LNCaP clone FGC (cell line): ENCODE data around the gene LSM12.
A peak's percentile ranks its signal among the peaks of the same experiment; 100 is the strongest.

ENCODE experiments used
- DNase-seq: peaks from one replicate; pipeline ENCODE4 v3.0.0-alpha.2; 2011; ENCODE audit warnings: low read depth
- H3K4me3 ChIP-seq: 2 replicates; pipeline ENCODE4 v1.5.1; 2011; ENCODE audit warnings: mild to moderate bottlenecking, low read depth, low read length, control low read depth
- CTCF ChIP-seq: IDR thresholded peaks from 2 replicates; pipeline ENCODE4 v1.5.1; 2012; ENCODE audit warnings: mild to moderate bottlenecking; ENCODE audit not compliant: control insufficient read depth, insufficient read depth; ENCODE audit errors: extremely low read depth

Gene LSM12

DNA sequence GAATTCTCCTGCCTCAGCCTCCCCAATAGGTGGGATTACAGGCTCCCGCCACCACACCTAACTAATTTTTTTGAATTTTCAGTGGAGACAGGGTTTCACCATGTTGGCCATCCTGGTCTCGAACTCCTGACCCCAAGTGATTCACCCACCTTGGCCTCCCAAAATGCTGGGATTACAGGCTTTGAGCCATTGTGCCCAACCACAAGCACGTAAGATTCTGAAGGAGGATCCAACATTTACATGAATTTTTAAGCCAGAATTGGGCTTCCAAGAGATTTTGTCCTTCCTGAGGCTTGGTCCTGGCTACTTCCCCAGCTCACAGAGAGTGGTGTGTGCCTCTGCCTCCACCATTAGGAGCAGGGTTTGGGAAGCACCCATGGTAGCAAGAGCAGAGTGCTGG lies 15.2 kb upstream of the LSM12 start:
- H3K4me3 ChIP-seq, result no peak overlapping the region
- no peak for DNase-seq
- TF ChIP-seq CTCF, result no peak

- no peak overlapping the region for H3K4me3 ChIP-seq
- no peak for DNase-seq
Measured at GRCh38 chr17:44079877-44080821, 13.7 kb upstream of the LSM12 start.

GRCh38 chr17:44078412-44078811 lies 11.9 kb upstream of the LSM12 start:
- no peak for TF ChIP-seq CTCF
- no peak overlapping the region for H3K4me3 ChIP-seq
- DNase-seq, result no peak

More at GRCh38 chr17:44079877-44080821, 13.7 kb upstream of the LSM12 start:
- no peak for TF ChIP-seq CTCF

GRCh38 chr17:44077595-44077909 lies 11.1 kb upstream of the LSM12 start:
- DNase-seq, result no peak
- no peak for TF ChIP-seq CTCF
- no peak overlapping the region for H3K4me3 ChIP-seq

- peak; percentile 87 for DNase-seq
- no peak overlapping the region for H3K4me3 ChIP-seq
- TF ChIP-seq CTCF, result no peak
Measured at GRCh38 chr17:44076716-44077594, 10.5 kb upstream of the LSM12 start.

DNA sequence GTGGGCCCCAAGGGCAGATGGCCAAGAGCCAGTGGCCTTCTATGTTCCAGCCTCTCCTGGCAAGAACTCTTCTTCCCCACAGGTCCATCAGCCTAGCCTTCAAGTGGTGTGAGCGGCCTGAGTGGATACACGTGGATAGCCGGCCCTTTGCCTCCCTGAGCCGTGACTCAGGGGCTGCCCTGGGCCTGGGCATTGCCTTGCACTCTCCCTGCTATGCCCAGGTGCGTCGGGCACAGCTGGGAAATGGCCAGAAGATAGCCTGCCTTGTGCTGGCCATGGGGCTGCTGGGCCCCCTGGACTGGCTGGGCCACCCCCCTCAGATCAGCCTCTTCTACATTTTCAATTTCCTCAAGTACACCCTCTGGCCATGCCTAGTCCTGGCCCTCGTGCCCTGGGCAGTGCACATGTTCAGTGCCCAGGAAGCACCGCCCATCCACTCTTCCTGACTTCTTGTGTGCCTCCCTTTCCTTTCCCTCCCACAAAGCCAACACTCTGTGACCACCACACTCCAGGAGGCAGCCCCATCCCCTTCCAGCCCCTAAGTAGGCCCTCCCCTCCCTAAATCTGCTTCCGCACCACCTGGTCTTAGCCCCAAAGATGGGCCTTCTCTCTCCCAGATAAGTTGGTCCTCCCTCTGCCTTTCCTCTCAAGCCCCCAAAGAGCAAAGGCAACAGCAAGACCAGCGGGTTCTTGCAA lies 9.3 kb upstream of the LSM12 start:
- TF ChIP-seq CTCF, result no peak
- no peak for DNase-seq
- H3K4me3 ChIP-seq, result no peak overlapping the region
